H9 (cell line): Measurements from ENCODE around the gene NTF3. TPM values are rescaled to one million over a fixed set of nuclear protein-coding genes. Genes with fewer than 3 reads are reported as not detected.

Source experiments
- DNase-seq: peaks from one replicate; pipeline ENCODE4 v3.0.0-alpha.2; 2017
- H2AFZ ChIP-seq: one replicate; pipeline ENCODE4 v1.6.1; 2013; ENCODE audit warnings: mild to moderate bottlenecking, low read length, control low read depth, moderate library complexity
- H2AK5ac ChIP-seq: 2 replicates; pipeline ENCODE4 v1.6.1; 2013; ENCODE audit warnings: low read length, control low read depth, mixed read lengths; ENCODE audit not compliant: insufficient read length
- H2BK120ac ChIP-seq: one replicate; pipeline ENCODE4 v1.6.1; 2013; ENCODE audit warnings: low read depth, mild to moderate bottlenecking, low read length, control low read depth, inconsistent platforms; ENCODE audit not compliant: poor library complexity, severe bottlenecking
- H2BK12ac ChIP-seq: 2 replicates; pipeline ENCODE4 v1.6.1; 2013; ENCODE audit warnings: low read length, control low read depth, mixed read lengths, low read depth; ENCODE audit not compliant: insufficient read length
- H2BK15ac ChIP-seq: 2 replicates; pipeline ENCODE4 v1.6.1; 2013; ENCODE audit warnings: low read depth, low read length, control low read depth
- H2BK20ac ChIP-seq: one replicate; pipeline ENCODE4 v1.6.1; 2013; ENCODE audit warnings: low read depth, mild to moderate bottlenecking, low read length, control low read depth, inconsistent platforms; ENCODE audit not compliant: poor library complexity, severe bottlenecking
- H2BK5ac ChIP-seq: 2 replicates; pipeline ENCODE4 v1.6.1; 2013; ENCODE audit warnings: low read length, control low read depth, mixed read lengths; ENCODE audit not compliant: insufficient read length
- H3K14ac ChIP-seq: 2 replicates; pipeline ENCODE4 v1.6.1; 2013; ENCODE audit warnings: low read length, control low read depth; ENCODE audit not compliant: insufficient read depth
- H3K18ac ChIP-seq: 2 replicates; pipeline ENCODE4 v1.6.1; 2013; ENCODE audit warnings: low read depth, mild to moderate bottlenecking, mixed read lengths, low read length, control low read depth; ENCODE audit not compliant: insufficient read length
- H3K23ac ChIP-seq: 2 replicates; pipeline ENCODE4 v1.6.1; 2013; ENCODE audit warnings: low read length, control low read depth, mixed read lengths, low read depth; ENCODE audit not compliant: insufficient read length
- H3K23me2 ChIP-seq: 2 replicates; pipeline ENCODE4 v1.6.1; 2013; ENCODE audit warnings: low read depth, mild to moderate bottlenecking, mixed read lengths, low read length, control low read depth; ENCODE audit not compliant: insufficient read length, poor library complexity, severe bottlenecking
- H3K27ac ChIP-seq: 2 replicates; pipeline ENCODE4 v1.5.1; 2013; ENCODE audit warnings: low read length, control low read depth, mixed read lengths, low read depth; ENCODE audit not compliant: insufficient read length
- H3K27me3 ChIP-seq: 2 replicates; pipeline ENCODE4 v1.6.1; 2013; ENCODE audit warnings: low read length, control low read depth, inconsistent platforms; ENCODE audit not compliant: insufficient read depth
- H3K4ac ChIP-seq: 2 replicates; pipeline ENCODE4 v1.6.1; 2013; ENCODE audit warnings: low read depth, mild to moderate bottlenecking, control low read depth, inconsistent platforms, low read length, moderate library complexity
- H3K4me1 ChIP-seq: 2 replicates; pipeline ENCODE4 v1.6.1; 2013; ENCODE audit warnings: low read length, control low read depth, inconsistent platforms; ENCODE audit not compliant: insufficient read depth
- H3K4me2 ChIP-seq: 2 replicates; pipeline ENCODE4 v1.6.1; 2013; ENCODE audit warnings: low read length, control low read depth, mixed read lengths; ENCODE audit not compliant: insufficient read length, insufficient read depth
- H3K56ac ChIP-seq: 2 replicates; pipeline ENCODE4 v1.6.1; 2013; ENCODE audit warnings: low read depth, mild to moderate bottlenecking, mixed read lengths, low read length, control low read depth; ENCODE audit not compliant: insufficient read length
- H3K79me1 ChIP-seq: 2 replicates; pipeline ENCODE4 v1.6.1; 2013; ENCODE audit warnings: low read depth, mild to moderate bottlenecking, moderate library complexity, low read length, control low read depth, inconsistent platforms; ENCODE audit not compliant: insufficient read depth, poor library complexity, severe bottlenecking
- H3K79me2 ChIP-seq: 2 replicates; pipeline ENCODE4 v1.6.1; 2013; ENCODE audit warnings: low read length, control low read depth, inconsistent platforms; ENCODE audit not compliant: insufficient read depth
- H3K9ac ChIP-seq: 2 replicates; pipeline ENCODE4 v1.6.1; 2013; ENCODE audit warnings: low read length, control low read depth, mixed read lengths; ENCODE audit not compliant: insufficient read length; ENCODE audit errors: extremely low read depth
- H3K9me3 ChIP-seq: one replicate; pipeline ENCODE4 v1.6.1; 2013; ENCODE audit warnings: low read depth, low read length, inconsistent platforms; ENCODE audit not compliant: control insufficient read depth
- H3T11ph ChIP-seq: one replicate; pipeline ENCODE4 v1.6.1; 2013; ENCODE audit warnings: mild to moderate bottlenecking, low read length, control low read depth, inconsistent platforms
- H4K20me1 ChIP-seq: one replicate; pipeline ENCODE4 v1.6.1; 2013; ENCODE audit not compliant: control insufficient read depth, insufficient read length, insufficient read depth
- H4K5ac ChIP-seq: 2 replicates; pipeline ENCODE4 v1.6.1; 2013; ENCODE audit warnings: low read depth, mild to moderate bottlenecking, mixed read lengths, low read length, control low read depth; ENCODE audit not compliant: insufficient read length
- H4K8ac ChIP-seq: replicated peaks from 2 replicates; pipeline ENCODE4 v1.6.1; 2013; ENCODE audit warnings: low read length, control low read depth, mixed read lengths, low read depth; ENCODE audit not compliant: insufficient read length
- H4K91ac ChIP-seq: 2 replicates; pipeline ENCODE4 v1.6.1; 2013; ENCODE audit warnings: low read depth, mild to moderate bottlenecking, moderate library complexity, mixed read lengths, low read length, control low read depth; ENCODE audit not compliant: insufficient read length
- H3K27ac Mint-ChIP-seq, 3 experiments: 2 replicates in 2 of 3; 3 replicates in 1 of 3; pipeline ENCODE4 v1.8.0; 2020 to 2021; ENCODE audit warnings: mixed read lengths in 3 of 3, mild to moderate bottlenecking in 1 of 3, moderate library complexity in 1 of 3
- H3K27me3 Mint-ChIP-seq: 2 replicates; pipeline ENCODE4 v1.8.0; 2021; ENCODE audit warnings: low read depth, mild to moderate bottlenecking, moderate library complexity, mixed read lengths
- H3K36me3 Mint-ChIP-seq, 3 experiments: 2 replicates in 2 of 3; 3 replicates in 1 of 3; pipeline ENCODE4 v1.8.0; 2020 to 2021; ENCODE audit warnings: low read depth in 3 of 3, mixed read lengths in 3 of 3; ENCODE audit not compliant: insufficient read depth in 1 of 3
- H3K4me1 Mint-ChIP-seq, 2 experiments: 2 replicates each; pipeline ENCODE4 v1.8.0; 2020; ENCODE audit warnings: mixed read lengths in 2 of 2
- H3K4me3 Mint-ChIP-seq, 2 experiments: 2 replicates in 1 of 2; 3 replicates in 1 of 2; pipeline ENCODE4 v1.8.0; 2020 to 2021; ENCODE audit warnings: mild to moderate bottlenecking in 2 of 2, mixed read lengths in 2 of 2, moderate library complexity in 1 of 2
- H3K9me3 Mint-ChIP-seq, 2 experiments: 2 replicates in 1 of 2; 3 replicates in 1 of 2; pipeline ENCODE4 v1.8.0; 2020; ENCODE audit warnings: mild to moderate bottlenecking in 2 of 2, mixed read lengths in 2 of 2, moderate library complexity in 1 of 2
- CTCF ChIP-seq: fragments of 200-600 bp; sonication (generic); conservative IDR thresholded peaks from 3 replicates; pipeline ENCODE4 v1.8.0; 2021; ENCODE audit warnings: antibody characterized with exemption, mild to moderate bottlenecking
- WGBS: extraction: QIAGEN DNeasy Blood & Tissue Kit; methylation state at CpG from one replicate; pipeline ENCODE4 v1.1.7; 2013; ENCODE audit warnings: missing lambda C conversion rate, low lambda C conversion rate, mixed read lengths; ENCODE audit not compliant: insufficient read length; ENCODE audit errors: extremely low coverage; 5-methylcytosine and 5-hydroxymethylcytosine counted together
- total RNA-seq: library from RNA; stranded (reverse); gene quantifications from 2 replicates; pipeline ENCODE4 v1.2.1, GENCODE V29; 2021

The NTF3 gene
- total RNA-seq, 1 experiment from 2014 or later: 0.48 TPM

- no peak overlapping the region for H2BK5ac ChIP-seq
- no peak overlapping the region for H3K18ac ChIP-seq
- H4K20me1 ChIP-seq: no peaks in the 10 kb centered on the region
- H4K91ac ChIP-seq: no peak overlapping the region
- H2BK12ac ChIP-seq: no peak overlapping the region
- H2BK20ac ChIP-seq: no peak overlapping the region
- no peak overlapping the region for H2BK15ac ChIP-seq
- no peak overlapping the region for H3T11ph ChIP-seq
- H4K5ac ChIP-seq: no peak overlapping the region
- peaks cover 3% of the 10 kb centered on the region; the same call in 1 of the 2 replicates for H3K27me3 Mint-ChIP-seq
- no peak overlapping the region for H3K27ac ChIP-seq
- H3K9me3 ChIP-seq: no peaks in the 10 kb centered on the region
- WGBS: no CpG with 5 or more reads among the region's 4 CpGs
- H3K36me3 Mint-ChIP-seq: no peaks in the 10 kb centered on the region
- no peaks in the 10 kb centered on the region for H3K4me1 ChIP-seq
- no peak overlapping the region for H2BK120ac ChIP-seq
- TF ChIP-seq CTCF: no peak
- H2AFZ ChIP-seq: no peak overlapping the region
- no peak overlapping the region for H3K14ac ChIP-seq
- H3K27me3 ChIP-seq: no peaks in the 10 kb centered on the region
- H3K23me2 ChIP-seq: no peaks in the 10 kb centered on the region
- no peak for DNase-seq
- no peak overlapping the region for H2AK5ac ChIP-seq
- no peaks in the 10 kb centered on the region for H3K79me2 ChIP-seq
- H3K27ac Mint-ChIP-seq: no peak overlapping the region
- no peak overlapping the region for H3K56ac ChIP-seq
- no peak overlapping the region for H3K23ac ChIP-seq
- H3K4me1 Mint-ChIP-seq: peaks cover 8 to 17% of the 10 kb centered on the region in 2 experiments
- H3K9me3 Mint-ChIP-seq: no peaks in the 10 kb centered on the region
- no peaks in the 10 kb centered on the region for H3K79me1 ChIP-seq
- no peak overlapping the region for H3K4ac ChIP-seq
- no peak overlapping the region for H4K8ac ChIP-seq
- no peak overlapping the region for H3K4me3 Mint-ChIP-seq
- no peak overlapping the region for H3K4me2 ChIP-seq
- no peak overlapping the region for H3K9ac ChIP-seq
Observed at GRCh38 chr12:5520037-5520436, 88.1 kb downstream of the NTF3 start.
